Fibroblast of lung (primary cell): Measurements from ENCODE around the gene ATRIP. TPM values are rescaled to one million over a fixed set of nuclear protein-coding genes. Genes with fewer than 3 reads are reported as not detected.
"Not testable (repeated sequence)": the region's sequence is repeated elsewhere in the genome, so short reads cannot be mapped to it uniquely, and the experiment has no call there.

Experiments
- DNase-seq, 2 donors: peaks; one replicate each; pipeline versions ENCODE4 v3.0.0 to v3.0.0-alpha.2; 2010; ENCODE audit warnings: low read depth in 2 of 2
- H2AFZ ChIP-seq: 2 replicates; pipeline ENCODE4 v1.5.1; 2012; ENCODE audit warnings: low read length, control low read depth, inconsistent platforms
- H3K27ac ChIP-seq: 2 replicates; pipeline ENCODE4 v1.5.1; 2011; ENCODE audit warnings: low read length, control low read depth; ENCODE audit not compliant: insufficient read depth
- H3K27me3 ChIP-seq: 2 replicates; pipeline ENCODE4 v1.5.1; 2011; ENCODE audit warnings: mild to moderate bottlenecking, low read length; ENCODE audit not compliant: control insufficient read depth, insufficient read depth
- H3K36me3 ChIP-seq: 2 replicates; pipeline ENCODE4 v1.5.1; 2011; ENCODE audit warnings: low read length; ENCODE audit not compliant: control insufficient read depth, insufficient read depth
- H3K4me1 ChIP-seq: 2 replicates; pipeline ENCODE4 v1.5.1; 2011; ENCODE audit warnings: low read length; ENCODE audit not compliant: control insufficient read depth, insufficient read depth; ENCODE audit errors: extremely low read depth
- H3K4me2 ChIP-seq: 2 replicates; pipeline ENCODE4 v1.5.1; 2011; ENCODE audit warnings: low read length, control low read depth; ENCODE audit not compliant: insufficient read depth; ENCODE audit errors: extremely low read depth
- H3K4me3 ChIP-seq, 4 experiments: fragments of 200-600 bp in 1 of 4; sonication (generic) in 1 of 4; replicated peaks in 1 of 4; 2 replicates each; pipeline ENCODE4 v1.5.1; 2011 to 2016; ENCODE audit warnings: low read length in 4 of 4, low read depth in 3 of 4, mild to moderate bottlenecking in 3 of 4, control low read depth in 2 of 4, inconsistent platforms in 1 of 4, mixed read lengths in 1 of 4; ENCODE audit not compliant: insufficient read depth in 1 of 4; ENCODE audit errors: control extremely low read depth in 1 of 4
- H3K79me2 ChIP-seq: 2 replicates; pipeline ENCODE4 v1.5.1; 2012; ENCODE audit warnings: mild to moderate bottlenecking, low read length, inconsistent platforms; ENCODE audit not compliant: control insufficient read depth, insufficient read depth
- H3K9ac ChIP-seq: 2 replicates; pipeline ENCODE4 v1.5.1; 2011; ENCODE audit warnings: mild to moderate bottlenecking, low read length, control low read depth; ENCODE audit not compliant: insufficient read depth
- H3K9me3 ChIP-seq: 2 replicates; pipeline ENCODE4 v1.5.1; 2012; ENCODE audit warnings: low read depth, low read length; ENCODE audit not compliant: control insufficient read depth, insufficient read depth
- H4K20me1 ChIP-seq: 2 replicates; pipeline ENCODE4 v1.5.1; 2011; ENCODE audit warnings: low read length; ENCODE audit not compliant: control insufficient read depth, insufficient read depth; ENCODE audit errors: extremely low read depth
- EZH2 ChIP-seq: IDR thresholded peaks from 2 replicates; pipeline ENCODE4 v1.5.1; 2012; ENCODE audit warnings: low read length, control low read depth, mild to moderate bottlenecking; ENCODE audit errors: missing control alignments
- polyA plus RNA-seq, 2 donors: library from polyadenylated mRNA; depleted of rRNA in 1 of 2; stranded (reverse) in 1 of 2; unstranded in 1 of 2; fragments of >200 nt; gene quantifications; 2 replicates each; pipeline ENCODE4 v1.2.1, GENCODE V29; 2011 to 2012; ENCODE audit warnings: missing spikeins in 1 of 2
- total RNA-seq: library from RNA; depleted of rRNA; stranded (reverse); fragments of >200 nt; gene quantifications from 2 replicates; pipeline ENCODE4 v1.2.1, GENCODE V29; 2014
- TF ChIP-seq, protein P1 (sequence below), 2 donors: IDR thresholded peaks in 1 of 2; conservative IDR thresholded peaks in 1 of 2; 1 replicate in 1 of 2; 2 replicates in 1 of 2; pipeline ENCODE4 v1.5.1; 2011 to 2012; ENCODE audit warnings: low read length in 2 of 2, control low read depth in 1 of 2, inconsistent platforms in 1 of 2, low read depth in 1 of 2, mild to moderate bottlenecking in 1 of 2

ATRIP gene
- total and polyA plus RNA-seq, 2 donors (not counting 1 experiment from before 2014, with no cell fraction given): 3.0 to 5.0 TPM

DNA sequence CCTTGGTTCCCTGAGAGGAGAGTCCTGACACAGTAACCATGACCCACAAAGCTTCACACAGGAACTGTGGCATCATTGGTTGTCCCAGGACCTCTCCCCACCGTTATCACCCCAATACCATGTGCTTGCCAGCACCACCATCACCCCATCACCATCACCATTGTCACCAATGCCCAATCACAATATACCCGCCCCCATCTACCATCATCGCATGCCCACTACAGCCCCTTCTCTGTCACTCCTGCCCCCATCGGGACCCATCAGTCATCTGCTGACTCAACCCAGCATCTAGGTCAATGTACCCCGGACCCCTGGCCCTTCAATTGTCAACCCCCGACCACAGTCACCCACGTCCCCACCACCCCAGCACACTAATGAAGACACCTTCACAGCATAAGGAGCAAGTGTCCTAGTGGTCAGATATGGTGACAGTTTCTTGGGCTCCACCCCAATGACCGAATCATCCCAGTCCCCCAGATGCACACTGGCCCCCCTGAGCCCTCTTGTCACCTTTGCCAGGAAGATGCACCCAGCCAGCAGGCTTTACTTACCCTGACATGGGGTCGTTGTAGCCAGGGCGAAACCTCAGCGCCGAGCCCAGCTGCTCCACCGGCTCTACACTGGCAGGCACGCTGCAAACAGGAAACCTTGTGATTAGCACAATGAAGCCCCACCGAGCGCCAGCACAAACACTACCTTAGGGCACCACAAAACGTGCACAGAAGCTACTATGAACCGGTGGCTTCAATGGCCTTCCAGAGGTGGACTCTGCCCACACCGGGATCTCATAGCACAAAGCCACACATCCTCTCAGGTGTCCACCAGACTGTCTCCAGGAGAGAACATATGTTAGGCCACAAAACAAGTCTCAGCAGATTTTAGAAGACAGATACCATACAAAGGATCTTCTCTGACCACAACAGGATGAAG lies 32.4 kb downstream of the ATRIP start:
- no peak for DNase-seq
- Histone ChIP-seq H3K9me3 (no peaks in the 10 kb centered on the region), H4K20me1 (no peaks in the 10 kb centered on the region), H3K4me3 (no peak overlapping the region), H3K4me1 (no peaks in the 10 kb centered on the region), H2AFZ (no peak overlapping the region), H3K4me2 (no peak overlapping the region), H3K9ac (no peak overlapping the region), H3K27ac (no peak overlapping the region), H3K27me3 (no peaks in the 10 kb centered on the region), H3K36me3 (no peaks in the 10 kb centered on the region), H3K79me2 (no peaks in the 10 kb centered on the region)
- TF ChIP-seq, protein P1, sequence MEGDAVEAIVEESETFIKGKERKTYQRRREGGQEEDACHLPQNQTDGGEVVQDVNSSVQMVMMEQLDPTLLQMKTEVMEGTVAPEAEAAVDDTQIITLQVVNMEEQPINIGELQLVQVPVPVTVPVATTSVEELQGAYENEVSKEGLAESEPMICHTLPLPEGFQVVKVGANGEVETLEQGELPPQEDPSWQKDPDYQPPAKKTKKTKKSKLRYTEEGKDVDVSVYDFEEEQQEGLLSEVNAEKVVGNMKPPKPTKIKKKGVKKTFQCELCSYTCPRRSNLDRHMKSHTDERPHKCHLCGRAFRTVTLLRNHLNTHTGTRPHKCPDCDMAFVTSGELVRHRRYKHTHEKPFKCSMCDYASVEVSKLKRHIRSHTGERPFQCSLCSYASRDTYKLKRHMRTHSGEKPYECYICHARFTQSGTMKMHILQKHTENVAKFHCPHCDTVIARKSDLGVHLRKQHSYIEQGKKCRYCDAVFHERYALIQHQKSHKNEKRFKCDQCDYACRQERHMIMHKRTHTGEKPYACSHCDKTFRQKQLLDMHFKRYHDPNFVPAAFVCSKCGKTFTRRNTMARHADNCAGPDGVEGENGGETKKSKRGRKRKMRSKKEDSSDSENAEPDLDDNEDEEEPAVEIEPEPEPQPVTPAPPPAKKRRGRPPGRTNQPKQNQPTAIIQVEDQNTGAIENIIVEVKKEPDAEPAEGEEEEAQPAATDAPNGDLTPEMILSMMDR (conservative IDR thresholded peaks at IDR 0.05 in 1 of 2, IDR thresholded peaks at IDR 0.05 in 1 of 2; ENCODE audit: low read depth in 1 of 2, low read length in 2 of 2): no peak
- no peak for TF ChIP-seq EZH2

DNA sequence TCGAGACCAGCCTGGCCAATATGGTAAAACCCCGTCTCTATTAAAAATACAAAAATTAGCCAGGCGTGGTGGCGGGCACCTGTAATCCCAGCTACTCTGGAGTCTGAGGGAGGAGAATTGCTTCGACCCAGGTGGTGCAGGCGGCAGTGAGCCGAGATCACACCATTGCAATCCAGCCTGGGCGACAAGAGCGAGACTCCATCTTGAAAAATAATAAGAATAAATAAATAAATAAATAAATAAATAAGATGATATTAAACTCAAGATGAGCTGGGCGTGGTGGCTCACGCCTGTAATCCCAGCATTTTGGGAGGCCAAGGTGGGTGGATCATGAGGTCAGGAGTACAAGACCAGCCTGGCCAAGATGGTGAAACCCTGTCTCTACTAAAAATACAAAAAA lies 34.4 kb downstream of the ATRIP start:
- not testable (repeated sequence) for H3K4me1 ChIP-seq, H4K20me1 ChIP-seq, H3K79me2 ChIP-seq, H3K36me3 ChIP-seq, H3K4me2 ChIP-seq, H3K9me3 ChIP-seq, H3K27ac ChIP-seq, H3K9ac ChIP-seq, DNase-seq, H3K4me3 ChIP-seq, H3K27me3 ChIP-seq, H2AFZ ChIP-seq

DNA sequence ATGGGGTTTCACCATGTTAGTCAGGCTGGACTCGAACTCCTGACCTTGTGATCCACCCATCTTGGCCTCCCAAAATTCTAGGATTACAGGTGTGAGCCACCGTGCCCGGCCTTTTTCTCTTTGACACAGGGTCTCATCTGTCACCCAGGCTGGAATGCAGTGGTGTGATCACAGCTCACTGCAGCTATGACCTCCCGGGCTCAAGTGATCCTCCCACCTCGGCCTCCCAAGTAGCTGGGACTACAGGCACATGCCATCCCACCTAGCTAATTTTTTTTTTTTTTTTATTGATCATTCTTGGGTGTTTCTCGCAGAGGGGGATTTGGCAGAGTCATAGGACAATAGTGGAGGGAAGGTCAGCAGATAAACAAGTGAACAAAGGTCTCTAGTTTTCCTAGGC lies 36.3 kb downstream of the ATRIP start:
- H3K36me3 ChIP-seq, H3K79me2 ChIP-seq, H2AFZ ChIP-seq, H3K4me3 ChIP-seq, H3K9ac ChIP-seq, H3K4me1 ChIP-seq, H3K27me3 ChIP-seq, H4K20me1 ChIP-seq, H3K4me2 ChIP-seq, H3K9me3 ChIP-seq, H3K27ac ChIP-seq, DNase-seq: not testable (repeated sequence)

DNA sequence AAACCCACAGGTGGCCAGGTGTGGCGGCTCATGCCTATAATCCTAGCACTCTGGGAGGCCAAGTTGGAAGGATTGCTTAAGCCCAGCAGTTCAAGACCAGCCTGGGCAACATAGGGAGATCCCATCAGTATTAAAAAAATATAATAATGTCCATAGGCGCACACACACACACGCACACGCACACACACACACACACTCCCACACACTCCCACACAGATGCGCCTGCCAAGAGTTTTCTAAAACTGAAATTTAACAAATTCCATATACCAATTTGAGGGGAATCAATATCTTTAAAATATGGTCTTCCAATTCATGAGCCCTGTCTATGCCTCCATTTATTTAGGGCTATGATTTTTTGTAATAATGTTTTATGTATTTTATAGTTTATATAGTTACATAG lies 40.4 kb downstream of the ATRIP start:
- TF ChIP-seq EZH2: no peak
- TF ChIP-seq, protein P1 (conservative IDR thresholded peaks at IDR 0.05 in 1 of 2, IDR thresholded peaks at IDR 0.05 in 1 of 2; ENCODE audit: low read depth in 1 of 2, low read length in 2 of 2): no peak
- no peak overlapping the region for H3K4me3 ChIP-seq
- H3K27me3 ChIP-seq: no peaks in the 10 kb centered on the region
- no peaks in the 10 kb centered on the region for H3K79me2 ChIP-seq
- no peak overlapping the region for H3K4me2 ChIP-seq
- no peaks in the 10 kb centered on the region for H4K20me1 ChIP-seq
- DNase-seq: no peak
- H3K9me3 ChIP-seq: no peaks in the 10 kb centered on the region
- no peak overlapping the region for H3K27ac ChIP-seq
- H3K36me3 ChIP-seq: no peaks in the 10 kb centered on the region
- H3K4me1 ChIP-seq: no peaks in the 10 kb centered on the region
- no peak overlapping the region for H3K9ac ChIP-seq
- H2AFZ ChIP-seq: no peak overlapping the region
